Uterus (tissue), 2 donors: ENCODE measurements around the gene SLC22A23.

Experiments
- CTCF ChIP-seq, 4 experiments: fragments of 200-600 bp in 2 of 4; fragments of 450-650 bp in 2 of 4; sonication (generic) in 2 of 4; IDR thresholded peaks; one replicate each; pipeline ENCODE4 v1.5.1; 2016 to 2019; ENCODE audit warnings: antibody characterized with exemption in 4 of 4, mild to moderate bottlenecking in 2 of 4, moderate library complexity in 1 of 4
- POLR2A ChIP-seq, 2 donors: fragments of 450-650 bp; IDR thresholded peaks; one replicate each; pipeline ENCODE4 v1.6.1; 2016; ENCODE audit warnings: antibody characterized with exemption in 2 of 2, mild to moderate bottlenecking in 1 of 2, moderate library complexity in 1 of 2

- TF ChIP-seq CTCF (IDR thresholded peaks at IDR 0.05) = no peak
- no peak for TF ChIP-seq POLR2A (IDR thresholded peaks at IDR 0.05)
Observed at GRCh38 chr6:3357678-3358077, 99.2 kb downstream of the SLC22A23 start.
